HFF-Myc (cell line): ENCODE measurements around the gene FBF1.

Source experiments
- DNase-seq: peaks from one replicate; pipeline ENCODE4 v3.0.0-alpha.2; 2011; ENCODE audit warnings: low read depth; ENCODE audit errors: extremely low read depth
- H3K4me3 ChIP-seq: replicated peaks from 2 replicates; pipeline ENCODE4 v1.5.1; 2011; ENCODE audit warnings: low read depth, mild to moderate bottlenecking, control low read depth, low read length
- CTCF ChIP-seq: IDR thresholded peaks from 2 replicates; pipeline ENCODE4 v1.5.1; 2012; ENCODE audit warnings: mild to moderate bottlenecking, low read depth, low read length, control low read depth; ENCODE audit errors: missing control alignments

Gene FBF1

GRCh38 chr17:75921596-75921995 lies 19.2 kb downstream of the FBF1 start:
- no peak overlapping the region for H3K4me3 ChIP-seq
- TF ChIP-seq CTCF: no peak
- DNase-seq: no peak

GRCh38 chr17:75920045-75920560 lies 20.7 kb downstream of the FBF1 start:
- H3K4me3 ChIP-seq: no peak overlapping the region
- TF ChIP-seq CTCF: no peak
- no peak for DNase-seq

GRCh38 chr17:75919611-75920010 lies 21.2 kb downstream of the FBF1 start:
- DNase-seq: no peak
- no peak for TF ChIP-seq CTCF
- no peak overlapping the region for H3K4me3 ChIP-seq

GRCh38 chr17:75917917-75918445 lies 22.9 kb downstream of the FBF1 start:
- no peak for TF ChIP-seq CTCF
- DNase-seq: no peak
- H3K4me3 ChIP-seq: no peak overlapping the region

GRCh38 chr17:75917141-75917916 lies 23.5 kb downstream of the FBF1 start:
- no peak overlapping the region for H3K4me3 ChIP-seq
- TF ChIP-seq CTCF: no peak
- no peak for DNase-seq

- no peak overlapping the region for H3K4me3 ChIP-seq
- DNase-seq: no peak
- TF ChIP-seq CTCF: no peak
These were observed 25.6 kb downstream of the FBF1 start for GRCh38 chr17:75915268-75915667.
